GM18511 (cell line): ENCODE measurements around the gene CNFN.
"Not testable (repeated sequence)": the region's sequence is repeated elsewhere in the genome, so short reads cannot be mapped to it uniquely, and the experiment has no call there.

Source experiments
- ATAC-seq: cut with Tn5 transposase; IDR thresholded peaks from one replicate; pipeline ENCODE4 v1.9.1; 2021; ENCODE audit warnings: mild to moderate bottlenecking, moderate library complexity; ENCODE audit not compliant: unreplicated experiment

Gene CNFN

DNA sequence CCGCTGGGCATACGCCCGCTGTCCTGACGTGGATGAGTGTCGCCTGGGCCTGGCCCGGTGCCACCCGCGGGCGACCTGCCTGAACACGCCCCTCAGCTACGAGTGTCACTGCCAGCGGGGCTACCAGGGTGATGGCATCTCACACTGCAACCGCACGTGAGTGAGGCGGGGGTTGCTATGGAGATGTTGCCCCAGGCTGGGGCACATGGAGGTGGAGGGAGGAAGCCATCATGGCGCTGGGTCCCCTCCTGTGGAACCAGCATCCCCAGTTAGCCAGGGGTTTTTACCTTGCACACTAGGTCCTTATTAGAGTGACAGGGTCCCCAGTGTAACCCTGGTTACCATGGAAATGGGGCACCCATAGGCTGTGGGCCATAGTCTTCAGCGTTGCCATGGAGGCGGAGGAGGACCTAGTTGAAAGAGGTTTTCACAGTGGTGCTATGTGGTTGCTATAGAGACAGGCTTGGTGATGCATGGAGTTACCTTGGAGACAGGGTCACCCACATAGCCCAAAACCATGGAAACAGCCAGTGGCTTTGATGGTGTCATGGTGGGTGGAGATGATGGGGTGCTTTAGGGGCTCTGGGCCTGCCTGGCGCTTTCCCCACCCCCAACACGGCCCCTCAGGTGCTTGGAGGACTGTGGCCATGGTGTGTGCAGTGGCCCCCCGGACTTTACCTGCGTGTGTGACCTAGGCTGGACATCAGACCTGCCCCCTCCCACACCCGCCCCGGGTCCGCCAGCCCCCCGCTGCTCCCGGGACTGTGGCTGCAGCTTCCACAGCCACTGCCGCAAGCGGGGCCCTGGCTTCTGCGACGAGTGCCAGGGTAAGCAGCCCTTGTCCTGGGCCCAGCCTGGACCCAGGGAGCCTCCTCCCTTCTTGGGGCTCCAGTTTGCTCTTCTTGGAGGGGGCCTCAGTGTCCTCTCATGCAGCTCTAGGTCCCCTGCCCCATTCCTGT lies 37.5 kb downstream of the CNFN start:
- ATAC-seq = no peak

DNA sequence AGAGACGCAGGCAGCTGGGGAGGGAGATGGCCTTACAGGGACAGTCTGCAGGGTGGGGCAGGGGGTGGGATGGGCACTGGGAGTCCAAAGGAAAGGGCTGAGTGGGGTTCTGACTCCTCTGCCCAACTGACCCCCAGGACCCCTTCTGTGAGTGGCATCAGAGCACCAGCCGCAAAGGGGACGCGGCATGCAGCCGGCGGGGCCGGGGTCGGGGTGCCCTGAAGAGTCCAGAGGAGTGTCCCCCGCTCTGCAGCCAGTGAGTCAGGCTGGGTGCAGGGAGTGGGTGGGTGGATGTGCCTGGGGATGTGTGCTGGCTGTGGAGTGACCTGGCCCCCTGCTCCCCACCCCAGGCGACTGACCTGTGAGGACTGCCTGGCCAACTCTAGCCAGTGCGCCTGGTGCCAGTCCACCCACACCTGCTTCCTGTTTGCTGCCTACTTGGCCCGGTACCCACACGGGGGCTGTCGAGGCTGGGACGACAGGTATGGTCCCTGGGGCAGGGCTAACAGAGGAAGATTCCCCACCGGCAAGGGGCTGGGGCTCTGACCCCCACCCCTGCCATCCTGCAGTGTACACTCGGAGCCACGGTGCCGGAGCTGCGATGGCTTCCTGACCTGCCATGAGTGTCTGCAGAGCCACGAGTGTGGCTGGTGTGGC lies 38.9 kb downstream of the CNFN start:
- ATAC-seq = no peak

DNA sequence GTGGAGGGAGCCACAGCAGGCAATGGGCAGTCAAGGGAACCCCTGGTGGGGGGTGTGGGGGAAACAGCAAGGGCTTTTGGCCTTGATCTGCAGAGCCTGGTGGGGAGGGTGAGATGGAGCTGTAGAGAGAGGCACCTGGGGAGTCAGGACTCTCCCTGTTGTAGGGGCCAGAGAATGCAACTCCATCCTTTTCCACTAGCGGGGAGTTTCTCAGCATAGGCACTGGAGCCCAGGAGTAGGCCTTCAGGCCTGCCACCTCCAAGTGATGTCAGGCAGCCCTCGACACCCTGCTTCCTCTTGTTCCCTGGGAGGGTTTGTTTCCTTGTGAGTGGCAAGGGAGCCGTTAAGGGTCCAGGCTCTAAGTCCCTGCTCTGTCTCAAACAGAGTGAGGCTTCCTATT lies 39.7 kb downstream of the CNFN start:
- no peak for ATAC-seq

GRCh38 chr19:42349378-42350107 lies 40.6 kb downstream of the CNFN start:
- ATAC-seq = no peak

DNA sequence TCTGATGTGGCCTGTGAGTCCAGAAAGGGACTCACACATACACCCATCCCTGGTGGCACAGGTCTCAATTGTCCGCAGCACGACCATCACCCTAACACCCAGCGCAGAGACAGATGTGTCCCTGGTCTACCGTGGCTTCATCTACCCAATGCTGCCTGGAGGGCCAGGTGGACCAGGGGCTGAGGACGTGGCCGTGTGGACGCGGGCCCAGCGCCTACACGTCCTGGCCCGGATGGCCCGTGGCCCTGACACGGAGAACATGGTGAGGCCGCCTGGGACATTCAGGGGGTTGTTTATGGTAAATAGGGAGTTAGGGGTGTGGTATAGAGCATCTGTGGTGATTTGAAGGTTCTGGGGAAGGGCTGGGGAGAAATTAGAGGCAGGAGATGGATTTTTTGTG lies 41.9 kb downstream of the CNFN start:
- ATAC-seq = no peak

DNA sequence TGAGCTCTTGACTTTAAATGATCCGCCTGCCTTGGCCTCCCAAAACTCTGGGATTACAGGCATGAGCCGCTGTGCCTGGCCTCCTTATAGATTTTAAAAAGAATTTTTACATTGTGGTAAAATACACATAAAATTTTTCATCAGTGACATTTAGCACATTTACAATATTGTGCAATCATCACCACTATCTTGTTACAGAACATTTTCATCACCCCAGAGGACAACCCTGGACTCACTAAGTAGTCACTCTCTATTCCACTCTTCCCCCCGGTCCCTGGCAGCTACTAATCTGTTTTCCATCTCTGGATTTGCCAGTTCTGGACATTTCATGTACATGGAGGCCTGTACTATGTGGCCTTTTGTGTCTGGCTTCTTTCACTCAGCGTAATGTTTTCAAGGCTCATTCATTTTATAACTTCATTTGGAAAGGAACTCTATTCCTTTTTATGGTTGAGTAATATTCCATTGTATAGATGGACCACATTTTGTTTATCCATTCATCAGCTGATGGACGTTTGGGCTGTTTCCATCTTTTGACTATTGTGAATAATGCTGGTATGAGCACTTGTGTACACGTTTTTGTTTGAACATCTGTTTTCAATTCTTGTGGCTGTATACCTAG lies 44.8 kb downstream of the CNFN start:
- ATAC-seq = no peak

- no peak for ATAC-seq
Measured at GRCh38 chr19:42344336-42344893, 45.7 kb downstream of the CNFN start.

GRCh38 chr19:42343344-42344110 lies 46.6 kb downstream of the CNFN start:
- no peak for ATAC-seq

- ATAC-seq = not testable (repeated sequence)
Measured at GRCh38 chr19:42339922-42340321, 50.2 kb downstream of the CNFN start.

GRCh38 chr19:42339126-42339860 lies 50.8 kb downstream of the CNFN start:
- not testable (repeated sequence) for ATAC-seq
